A549 treated with CpdA at 1 μM for 4 hours (cell line): ENCODE data around the gene FCER1G. TPM values are rescaled to one million over a fixed set of nuclear protein-coding genes. Genes with fewer than 3 reads are reported as not detected.

Experiments
- total RNA-seq: library from RNA; stranded (reverse); fragments of 200-300 nt; extraction: Qiagen RNA extraction; gene quantifications from 5 replicates; pipeline ENCODE4 v1.2.3, GENCODE V29; 2022; ENCODE audit warnings: low read depth

The FCER1G gene
- 0.18 TPM in 1 of 5 replicates, not detected in the others for total RNA-seq

GRCh38 chr1:161215076-161215475, at the start of gene FCER1G:
Gene FCER1G, plus strand, starts transcription at chr1:161215295. Its CDS starts 27 bp downstream, at chr1:161215322.

DNA sequence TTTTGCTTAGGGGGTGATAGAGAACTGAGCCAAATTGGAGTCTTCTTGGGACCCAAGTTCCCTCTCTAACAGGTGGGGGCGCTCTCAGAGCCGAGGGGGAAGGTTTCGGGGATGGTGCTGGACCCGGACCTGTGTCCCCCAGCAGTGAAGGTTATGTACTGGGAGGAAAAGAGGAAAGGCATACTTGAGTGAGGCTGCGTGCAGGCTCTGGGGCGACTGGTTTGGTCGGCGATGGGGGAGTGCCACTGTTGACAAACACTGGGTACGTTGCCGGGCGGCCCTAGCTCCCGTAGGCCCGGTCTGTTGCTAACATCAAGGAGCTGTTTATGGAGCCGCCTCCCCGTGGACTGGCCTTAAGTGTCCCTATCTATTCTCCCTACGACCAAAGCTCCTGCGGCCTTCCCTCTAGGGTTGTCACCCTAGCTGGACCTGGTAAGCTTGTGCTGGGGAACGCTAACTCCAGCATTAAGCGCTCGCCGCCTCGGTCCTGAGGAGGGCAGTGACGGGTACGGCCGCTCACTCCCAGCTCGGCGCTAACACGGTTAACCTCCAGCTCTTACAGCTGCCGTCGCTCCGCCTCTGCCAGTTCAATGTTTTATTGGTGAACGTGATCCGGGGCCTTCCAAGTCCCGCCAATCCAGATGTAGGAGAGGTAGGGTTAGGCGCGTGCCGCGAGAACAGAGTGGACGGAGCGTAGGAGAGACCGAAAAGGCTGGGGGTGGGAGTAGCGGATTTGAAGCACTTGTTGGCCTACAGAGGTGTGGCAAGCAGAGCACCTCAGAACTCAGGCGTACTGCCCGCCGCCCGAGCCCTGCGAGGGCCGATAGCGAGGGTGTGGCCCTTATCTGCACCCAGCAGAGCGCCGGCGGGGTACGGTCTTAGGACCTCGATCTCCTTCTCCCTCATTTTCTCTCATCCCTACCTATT, 49.1 kb upstream of the FCER1G start, which contains the start of gene PPOX:
Gene PPOX (plus strand): TSS at position 685 of the 927 bp plus-strand sequence. CDS start 422 bp downstream, outside the sequence.

DNA sequence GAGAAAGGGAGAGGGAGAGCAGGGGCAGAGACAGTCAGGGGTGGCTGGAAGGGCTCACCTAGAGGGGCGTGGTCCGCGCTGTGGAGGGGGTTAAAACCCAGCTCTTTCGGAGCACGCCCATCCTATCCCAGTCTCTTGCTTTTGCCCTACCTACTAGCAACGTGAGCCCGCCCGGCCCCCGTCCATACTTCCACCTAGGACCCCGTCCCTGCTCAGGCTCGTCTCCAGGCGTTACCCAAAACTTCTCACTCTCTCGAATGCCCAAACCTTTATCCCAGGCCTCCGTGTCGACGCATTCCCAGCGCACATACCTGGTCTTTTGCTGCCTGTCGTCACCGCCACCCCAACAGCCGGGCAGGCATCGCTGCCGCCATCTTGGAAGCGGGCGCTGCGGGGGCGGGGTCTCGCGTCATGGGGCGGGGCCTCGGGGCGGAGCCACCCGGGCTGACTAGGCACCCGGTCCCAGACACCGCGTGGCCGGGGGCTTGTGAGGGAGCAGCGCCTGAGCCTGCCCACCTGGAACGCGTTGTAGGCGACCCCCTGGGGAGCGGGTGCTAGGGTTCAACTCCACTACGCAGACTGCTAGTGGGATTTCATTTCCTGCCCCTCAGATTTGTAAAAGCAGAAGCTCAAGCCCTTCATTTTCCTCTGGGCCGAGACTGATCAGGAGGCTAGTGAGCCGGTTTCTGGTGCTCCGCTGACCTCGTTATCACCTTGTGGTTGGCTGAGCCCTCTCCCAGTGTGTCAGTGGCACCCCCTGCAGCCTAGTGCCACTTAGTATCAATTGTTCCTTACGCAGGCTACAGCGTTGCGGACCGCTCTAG, 37.8 kb upstream of the FCER1G start, which contains the start of gene B4GALT3:
Gene B4GALT3 (minus strand): TSS at position 396 of the 824 bp plus-strand sequence. CDS start 1,447 bp downstream, outside the sequence.

GRCh38 chr1:161198897-161199431, 16.1 kb upstream of the FCER1G start, which contains the start of gene ADAMTS4:
Gene ADAMTS4, minus strand, starts transcription at chr1:161199054. Its CDS starts 427 bp downstream, at chr1:161198627.

DNA sequence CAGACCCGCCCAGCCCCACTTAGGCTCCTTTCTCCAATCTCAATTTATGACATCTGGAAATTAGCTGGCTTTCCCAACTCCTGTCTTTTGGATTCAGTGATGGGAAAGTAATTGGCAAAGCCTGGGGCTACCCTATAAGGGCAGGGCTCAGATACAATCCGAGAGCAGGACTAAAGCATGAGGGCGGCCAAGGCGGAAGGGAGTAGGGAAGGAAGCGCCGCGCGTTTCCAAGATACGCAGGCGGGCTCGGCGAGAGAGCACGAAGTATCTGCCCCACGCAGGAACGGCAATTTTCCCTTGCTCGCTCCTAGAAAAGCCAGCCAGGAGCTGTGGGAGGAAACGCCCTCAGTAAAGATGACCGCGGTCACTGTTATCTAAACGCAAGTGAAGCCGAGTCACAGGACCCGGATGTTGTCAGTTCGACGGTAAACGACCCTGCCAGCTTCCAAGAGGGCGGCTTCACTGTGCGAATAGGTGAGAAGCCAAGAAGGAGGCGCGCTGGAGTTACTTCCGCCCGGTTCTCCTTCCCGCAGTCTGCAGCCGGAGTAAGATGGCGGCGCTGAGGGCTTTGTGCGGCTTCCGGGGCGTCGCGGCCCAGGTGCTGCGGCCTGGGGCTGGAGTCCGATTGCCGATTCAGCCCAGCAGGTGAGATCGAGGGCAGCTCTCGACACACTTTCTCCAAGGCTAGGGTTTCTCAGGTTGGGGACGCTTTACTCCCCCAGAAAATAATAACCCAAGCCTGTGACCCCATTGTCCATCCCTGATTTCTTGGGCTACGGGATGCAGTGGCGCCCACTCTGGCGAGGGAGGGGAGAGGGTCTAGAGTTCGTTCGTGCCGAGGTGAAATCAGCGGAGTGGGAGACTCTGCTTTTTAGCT, 13.0 kb upstream of the FCER1G start, which contains the start of gene NDUFS2:
Gene NDUFS2 (plus strand): TSS at position 532 of the 877 bp plus-strand sequence. CDS start 19 bp downstream, at position 551.

GRCh38 chr1:161225534-161226319, 10.6 kb downstream of the FCER1G start, which contains the start of gene TOMM40L:
Gene TOMM40L, plus strand, starts transcription at chr1:161226060. Its CDS starts 430 bp downstream, at chr1:161226490.

GRCh38 chr1:161238039-161238473, 23.0 kb downstream of the FCER1G start, which contains the start of gene NR1I3:
Gene NR1I3, minus strand, starts transcription at chr1:161238203. Its CDS starts 1,638 bp downstream, at chr1:161236565.

GRCh38 chr1:161258439-161259344, 43.6 kb downstream of the FCER1G start, which contains the start of gene PCP4L1:
Gene PCP4L1, plus strand, starts transcription at chr1:161258745. Its CDS starts 230 bp downstream, at chr1:161258975.

Other genes with a start within 250 kb of the FCER1G start
- 42.3 to 56.2 TPM (median 52.6 TPM) in 5 replicates for gene F11R, start 194.1 kb upstream of the FCER1G start, total RNA-seq
- 0.25 to 0.52 TPM (median 0.40 TPM) in 4 of 5 replicates, not detected in the other for gene TSTD1, start 176.3 kb upstream of the FCER1G start, total RNA-seq
- 51.2 to 62.5 TPM (median 55.3 TPM) in 5 replicates for gene USF1, start 169.3 kb upstream of the FCER1G start, total RNA-seq
- gene ARHGAP30, start 145.4 kb upstream of the FCER1G start, total RNA-seq, result 0.05 to 0.19 TPM (median 0.11 TPM) in 4 of 5 replicates, not detected in the other
- gene NECTIN4, start 125.7 kb upstream of the FCER1G start, total RNA-seq, result 1.2 to 2.2 TPM (median 1.3 TPM) in 5 replicates
- 0.76 to 2.3 TPM (median 1.9 TPM) in 5 replicates for gene KLHDC9, start 116.9 kb upstream of the FCER1G start, total RNA-seq
- 121 to 142 TPM (median 125 TPM) in 5 replicates for gene PFDN2, start 97.3 kb upstream of the FCER1G start, total RNA-seq
- gene NIT1, start 97.2 kb upstream of the FCER1G start, total RNA-seq, result 29.0 to 36.5 TPM (median 33.2 TPM) in 5 replicates
- gene DEDD, start 82.6 kb upstream of the FCER1G start, total RNA-seq, result 23.0 to 33.3 TPM (median 32.4 TPM) in 5 replicates
- 92.8 to 141 TPM (median 93.5 TPM) in 5 replicates for gene UFC1, start 61.3 kb upstream of the FCER1G start, total RNA-seq
- 18.2 to 26.4 TPM (median 23.5 TPM) in 5 replicates for gene USP21, start 55.8 kb upstream of the FCER1G start, total RNA-seq
- gene PPOX, start 48.9 kb upstream of the FCER1G start, total RNA-seq, result 12.9 to 16.4 TPM (median 14.2 TPM) in 5 replicates
- 25.3 to 32.6 TPM (median 30.6 TPM) in 5 replicates for gene B4GALT3, start 37.8 kb upstream of the FCER1G start, total RNA-seq
- gene ADAMTS4, start 16.2 kb upstream of the FCER1G start, total RNA-seq, result 0.01 TPM in 1 of 5 replicates, not detected in the others
- 79.3 to 107 TPM (median 81.5 TPM) in 5 replicates for gene NDUFS2, start 12.9 kb upstream of the FCER1G start, total RNA-seq
- gene APOA2, start 8.3 kb downstream of the FCER1G start, total RNA-seq, result 4.4 TPM in 1 of 5 replicates, not detected in the others
- 9.7 to 11.4 TPM (median 11.1 TPM) in 5 replicates for gene TOMM40L, start 10.8 kb downstream of the FCER1G start, total RNA-seq
- 0.03 TPM in 1 of 5 replicates, not detected in the others for gene NR1I3, start 22.9 kb downstream of the FCER1G start, total RNA-seq
- 0.07 to 0.10 TPM (median 0.09 TPM) in 3 of 5 replicates, not detected in the others for gene PCP4L1, start 43.5 kb downstream of the FCER1G start, total RNA-seq
- gene MPZ, start 94.7 kb downstream of the FCER1G start, total RNA-seq, result 0.15 to 0.32 TPM (median 0.21 TPM) in 5 replicates
- gene SDHC, start 99.1 kb downstream of the FCER1G start, total RNA-seq, result 235 to 259 TPM (median 245 TPM) in 5 replicates
- 0.14 to 0.36 TPM (median 0.25 TPM) in 3 of 5 replicates, not detected in the others for gene CFAP126, start 152.6 kb downstream of the FCER1G start, total RNA-seq